DOHH2 (cell line): ENCODE results near the gene PLA2G4B.

Experiments used
- H3F3A ChIP-seq: fragments of 200-600 bp; sonication (generic), shearing (Covaris generic); 2 replicates; pipeline ENCODE4 v1.6.0; 2016; ENCODE audit warnings: antibody characterized with exemption, mild to moderate bottlenecking; ENCODE audit not compliant: control insufficient read depth, insufficient read depth
- H3K27ac ChIP-seq: fragments of 200-600 bp; sonication (generic); 2 replicates; pipeline ENCODE4 v1.5.1; 2014; ENCODE audit warnings: low read depth, mild to moderate bottlenecking, low read length, moderate library complexity
- H3K27me3 ChIP-seq: fragments of 200-600 bp; sonication (generic); 2 replicates; pipeline ENCODE4 v1.6.1; 2014; ENCODE audit warnings: mild to moderate bottlenecking, low read length, mixed read lengths; ENCODE audit not compliant: control insufficient read depth
- H3K36me3 ChIP-seq: fragments of 200-600 bp; sonication (generic); 2 replicates; pipeline ENCODE4 v1.6.1; 2014; ENCODE audit warnings: mild to moderate bottlenecking, low read length, moderate library complexity, mixed read lengths; ENCODE audit not compliant: control insufficient read depth
- H3K4me1 ChIP-seq: fragments of 200-600 bp; sonication (generic); 2 replicates; pipeline ENCODE4 v1.6.1; 2014; ENCODE audit warnings: mild to moderate bottlenecking, low read length, mixed read lengths; ENCODE audit not compliant: control insufficient read depth
- H3K4me2 ChIP-seq: fragments of 200-600 bp; sonication (generic); 2 replicates; pipeline ENCODE4 v1.6.0; 2014; ENCODE audit warnings: mild to moderate bottlenecking, low read length, moderate library complexity
- H3K4me3 ChIP-seq: fragments of 200-600 bp; sonication (generic); 2 replicates; pipeline ENCODE4 v1.5.1; 2014; ENCODE audit warnings: mild to moderate bottlenecking, low read length, mixed read lengths
- H3K79me2 ChIP-seq: fragments of 200-600 bp; sonication (generic); 2 replicates; pipeline ENCODE4 v1.6.1; 2014; ENCODE audit warnings: mild to moderate bottlenecking, low read length, mixed read lengths; ENCODE audit not compliant: control insufficient read depth
- H3K9me2 ChIP-seq: fragments of 200-600 bp; sonication (generic); replicated peaks from 2 replicates; pipeline ENCODE4 v1.6.1; 2014; ENCODE audit warnings: mild to moderate bottlenecking, low read length, mixed read lengths; ENCODE audit not compliant: control insufficient read depth
- H3K9me3 ChIP-seq: fragments of 200-600 bp; sonication (generic); 2 replicates; pipeline ENCODE4 v1.6.1; 2014; ENCODE audit warnings: antibody characterized with exemption, low read length, mixed read lengths; ENCODE audit not compliant: control insufficient read depth, insufficient read depth
- H4K20me1 ChIP-seq: fragments of 200-600 bp; sonication (generic); 2 replicates; pipeline ENCODE4 v1.6.0; 2014; ENCODE audit warnings: low read depth, mild to moderate bottlenecking, antibody characterized with exemption, low read length, moderate library complexity; ENCODE audit not compliant: control insufficient read depth, insufficient read depth
- CTCF ChIP-seq: fragments of 200-600 bp; sonication (generic); IDR thresholded peaks from one replicate; pipeline ENCODE4 v1.5.1; 2014; ENCODE audit warnings: antibody characterized with exemption, mild to moderate bottlenecking, low read depth, low read length; ENCODE audit not compliant: poor library complexity, severe bottlenecking
- EZH2phosphoT487 ChIP-seq: fragments of 200-600 bp; sonication (generic); IDR thresholded peaks from 2 replicates; pipeline ENCODE4 v1.6.1; 2017; ENCODE audit warnings: borderline replicate concordance, mild to moderate bottlenecking, antibody characterized with exemption, low read length, moderate library complexity, mixed read lengths

Gene PLA2G4B

GRCh38 chr15:41850482-41851166, 12.0 kb downstream of the PLA2G4B start:
- H3K79me2 ChIP-seq = no peaks in the 10 kb centered on the region
- H3K36me3 ChIP-seq = no peaks in the 10 kb centered on the region
- no peak overlapping the region for H3K4me3 ChIP-seq
- no peaks in the 10 kb centered on the region for H3K9me3 ChIP-seq
- no peaks in the 10 kb centered on the region for H4K20me1 ChIP-seq
- H3K4me1 ChIP-seq = no peaks in the 10 kb centered on the region
- H3K27me3 ChIP-seq = no peaks in the 10 kb centered on the region
- no peak overlapping the region for H3K4me2 ChIP-seq
- no peak for TF ChIP-seq CTCF
- no peak for TF ChIP-seq EZH2phosphoT487
- no peaks in the 10 kb centered on the region for H3K9me2 ChIP-seq
- H3F3A ChIP-seq = no peaks in the 10 kb centered on the region
- H3K27ac ChIP-seq = no peak overlapping the region

- Histone ChIP-seq H3K9me2 (no peaks in the 10 kb centered on the region), H3K4me2 (no peak overlapping the region), H3F3A (no peaks in the 10 kb centered on the region), H3K27me3 (no peaks in the 10 kb centered on the region), H4K20me1 (no peaks in the 10 kb centered on the region), H3K4me1 (no peaks in the 10 kb centered on the region), H3K27ac (no peak overlapping the region), H3K4me3 (no peak overlapping the region), H3K79me2 (no peaks in the 10 kb centered on the region), H3K36me3 (no peaks in the 10 kb centered on the region), H3K9me3 (no peaks in the 10 kb centered on the region)
- TF ChIP-seq EZH2phosphoT487 = no peak
- TF ChIP-seq CTCF = no peak
These were observed 12.5 kb downstream of the PLA2G4B start for GRCh38 chr15:41851167-41851523.

GRCh38 chr15:41851755-41852370, 13.2 kb downstream of the PLA2G4B start:
- Histone ChIP-seq H3K4me2 (no peak overlapping the region), H3K4me3 (no peak overlapping the region), H4K20me1 (no peaks in the 10 kb centered on the region), H3K27me3 (no peaks in the 10 kb centered on the region), H3K4me1 (no peaks in the 10 kb centered on the region), H3K9me2 (no peaks in the 10 kb centered on the region), H3F3A (no peaks in the 10 kb centered on the region), H3K36me3 (no peaks in the 10 kb centered on the region), H3K9me3 (no peaks in the 10 kb centered on the region), H3K27ac (no peak overlapping the region), H3K79me2 (no peaks in the 10 kb centered on the region)
- TF ChIP-seq CTCF (no peak), EZH2phosphoT487 (no peak)
